Esophagus squamous epithelium (tissue), 5 donors: ENCODE results near the gene PCDHB4. TPM values are rescaled to one million over a fixed set of nuclear protein-coding genes. Genes with fewer than 3 reads are reported as not detected.
"Not testable (repeated sequence)": the region's sequence is repeated elsewhere in the genome, so short reads cannot be mapped to it uniquely, and the experiment has no call there.

Experiments used
- DNase-seq: peaks from one replicate; lab custom pipeline; 2025; lab: John Stamatoyannopoulos, UW
- H3K27ac ChIP-seq, 4 donors: fragments of 200-600 bp; sonication (generic); one replicate each; pipeline ENCODE4 v1.5.1; 2016 to 2019; ENCODE audit warnings: mild to moderate bottlenecking in 1 of 4
- H3K27me3 ChIP-seq, 4 donors: fragments of 200-600 bp; sonication (generic); 1 replicate in 3 of 4; 2 replicates in 1 of 4; pipeline versions ENCODE4 v1.5.1 to v1.6.0; 2017 to 2021; ENCODE audit warnings: antibody characterized with exemption in 1 of 4
- H3K36me3 ChIP-seq, 3 donors: fragments of 200-600 bp; sonication (generic); one replicate each; pipeline ENCODE4 v1.5.1; 2016 to 2019
- H3K4me1 ChIP-seq, 3 donors: fragments of 200-600 bp; sonication (generic); one replicate each; pipeline ENCODE4 v1.5.1; 2017 to 2019
- H3K4me3 ChIP-seq, 4 donors: fragments of 200-600 bp; sonication (generic); 1 replicate in 3 of 4; 2 replicates in 1 of 4; pipeline ENCODE4 v1.5.1; 2016 to 2019; ENCODE audit warnings: mild to moderate bottlenecking in 2 of 4, moderate library complexity in 1 of 4
- H3K9me3 ChIP-seq, 3 donors: fragments of 200-600 bp; sonication (generic); one replicate each; pipeline ENCODE4 v1.5.1; 2016 to 2019
- POLR2A ChIP-seq, 4 donors: fragments of 450-650 bp; IDR thresholded peaks; one replicate each; pipeline ENCODE4 v1.6.1; 2017; ENCODE audit warnings: antibody characterized with exemption in 4 of 4, mild to moderate bottlenecking in 4 of 4, moderate library complexity in 3 of 4
- WGBS, 2 donors: methylation state at CpG; one replicate each; pipeline ENCODE4 v1.1.5; 2018; 5-methylcytosine and 5-hydroxymethylcytosine counted together
- intact Hi-C: fragments of 100-400 bp; cut with DNase I; formaldehyde crosslinking; loops from one replicate; pipeline ENCODE4 v1.15.0; 2022
- total RNA-seq, 4 donors: library from RNA; depleted of rRNA; stranded (reverse); fragments of >200 nt; gene quantifications; one replicate each; pipeline ENCODE4 v1.1.0, GENCODE V29; 2016
- TF ChIP-seq, protein P1 (sequence below), 6 experiments: fragments of 450-650 bp in 4 of 6; fragments of 200-600 bp in 2 of 6; sonication (generic) in 2 of 6; IDR thresholded peaks; one replicate each; pipeline ENCODE4 v1.5.1; 2016 to 2019; ENCODE audit warnings: antibody characterized with exemption in 6 of 6, mild to moderate bottlenecking in 4 of 6, moderate library complexity in 4 of 6
- donor health status: DM: yes; HTN: yes; CAD: no.

The PCDHB4 gene
- total RNA-seq, 4 donors from 2014 or later, result 0.30 to 2.4 (median 1.3) TPM

DNA sequence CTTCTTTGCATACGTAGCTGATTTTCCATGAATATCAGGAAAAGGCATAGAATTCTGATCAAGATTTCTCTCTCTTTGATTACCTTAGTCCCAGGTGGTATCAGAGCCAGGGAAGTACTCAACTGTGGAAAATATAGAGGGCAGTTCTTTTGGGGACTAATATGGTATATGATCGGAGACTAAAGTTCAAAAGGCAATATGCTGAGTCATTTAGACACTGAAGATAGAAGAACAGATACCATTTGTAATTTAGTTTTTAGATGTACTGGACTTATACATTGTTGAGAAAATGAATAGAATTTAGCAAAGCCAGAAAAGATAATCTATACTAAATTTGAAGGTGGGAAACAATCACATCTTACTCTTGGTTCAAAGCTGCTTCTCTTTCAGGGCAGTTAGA is 16.3 kb upstream of the PCDHB4 start:
- no peak for DNase-seq
- Histone ChIP-seq H3K4me3 (no peak overlapping the region), H3K4me1 (no peaks in the 10 kb centered on the region), H3K27ac (no peak overlapping the region), H3K27me3 (peaks cover 0 to 10% (median 0%) of the 10 kb centered on the region in 4 donors), H3K9me3 (peaks cover 0 to 37% (median 19%) of the 10 kb centered on the region in 3 donors), H3K36me3 (no peaks in the 10 kb centered on the region)
- 54 to 79% methylated on average over 2 of the region's 2 CpGs for WGBS, 2 donors
- intact Hi-C loops, result no loop called here
- TF ChIP-seq POLR2A (IDR thresholded peaks at IDR 0.05), result no peak
- TF ChIP-seq, protein P1, sequence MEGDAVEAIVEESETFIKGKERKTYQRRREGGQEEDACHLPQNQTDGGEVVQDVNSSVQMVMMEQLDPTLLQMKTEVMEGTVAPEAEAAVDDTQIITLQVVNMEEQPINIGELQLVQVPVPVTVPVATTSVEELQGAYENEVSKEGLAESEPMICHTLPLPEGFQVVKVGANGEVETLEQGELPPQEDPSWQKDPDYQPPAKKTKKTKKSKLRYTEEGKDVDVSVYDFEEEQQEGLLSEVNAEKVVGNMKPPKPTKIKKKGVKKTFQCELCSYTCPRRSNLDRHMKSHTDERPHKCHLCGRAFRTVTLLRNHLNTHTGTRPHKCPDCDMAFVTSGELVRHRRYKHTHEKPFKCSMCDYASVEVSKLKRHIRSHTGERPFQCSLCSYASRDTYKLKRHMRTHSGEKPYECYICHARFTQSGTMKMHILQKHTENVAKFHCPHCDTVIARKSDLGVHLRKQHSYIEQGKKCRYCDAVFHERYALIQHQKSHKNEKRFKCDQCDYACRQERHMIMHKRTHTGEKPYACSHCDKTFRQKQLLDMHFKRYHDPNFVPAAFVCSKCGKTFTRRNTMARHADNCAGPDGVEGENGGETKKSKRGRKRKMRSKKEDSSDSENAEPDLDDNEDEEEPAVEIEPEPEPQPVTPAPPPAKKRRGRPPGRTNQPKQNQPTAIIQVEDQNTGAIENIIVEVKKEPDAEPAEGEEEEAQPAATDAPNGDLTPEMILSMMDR (IDR thresholded peaks at IDR 0.05), result no peak

DNA sequence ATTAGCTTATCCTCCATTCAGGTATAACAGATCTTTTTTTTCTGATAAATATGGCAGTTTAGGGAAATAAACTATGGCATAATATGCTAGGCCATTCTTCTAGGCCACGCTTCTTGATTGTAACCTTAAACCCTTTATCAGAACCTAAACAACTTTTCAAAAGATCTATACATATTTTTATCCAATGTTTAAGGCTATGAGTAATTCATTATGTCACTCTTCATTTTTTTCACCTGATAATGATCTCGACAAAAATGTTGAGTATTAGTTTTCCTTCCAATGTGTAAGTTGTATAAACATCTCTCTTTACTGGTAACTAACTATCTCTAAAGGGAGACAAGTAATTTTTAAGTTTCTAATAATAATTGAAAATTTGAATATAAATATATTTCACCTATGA is 2.4 kb upstream of the PCDHB4 start:
- intact Hi-C loops, result no loop called here
- Histone ChIP-seq H3K36me3 (no peaks in the 10 kb centered on the region), H3K27me3 (peaks cover 0 to 14% (median 0%) of the 10 kb centered on the region in 4 donors), H3K4me1 (no peaks in the 10 kb centered on the region), H3K27ac (no peak overlapping the region), H3K9me3 (peaks cover 0 to 41% (median 18%) of the 10 kb centered on the region in 3 donors), H3K4me3 (no peak overlapping the region)
- no peak for TF ChIP-seq POLR2A (IDR thresholded peaks at IDR 0.05)
- TF ChIP-seq, protein P1 (IDR thresholded peaks at IDR 0.05), result no peak
- DNase-seq, result no peak
- WGBS, 2 donors, result 33 to 58% methylated on average over 2 of the region's 2 CpGs

GRCh38 chr5:141121985-141122384 is 367 bp downstream of the PCDHB4 start:
- TF ChIP-seq, protein P1 (IDR thresholded peaks at IDR 0.05), result no peak
- TF ChIP-seq POLR2A (IDR thresholded peaks at IDR 0.05), result no peak
- peaks cover 0 to 41% (median 12%) of the 10 kb centered on the region in 3 donors for H3K9me3 ChIP-seq
- intact Hi-C loops, result no loop called here
- no peak overlapping the region for H3K27ac ChIP-seq
- WGBS, 2 donors, result 46 to 63% methylated on average over 6 to 8 of the region's 12 CpGs
- no peak for DNase-seq
- peak overlapping the region in 3 of 4 donors; percentile 13 to 47 (median 31) for H3K4me3 ChIP-seq
- no peaks in the 10 kb centered on the region for H3K36me3 ChIP-seq
- no peaks in the 10 kb centered on the region for H3K4me1 ChIP-seq
- H3K27me3 ChIP-seq, result peaks cover 0 to 14% (median 0%) of the 10 kb centered on the region in 4 donors

DNA sequence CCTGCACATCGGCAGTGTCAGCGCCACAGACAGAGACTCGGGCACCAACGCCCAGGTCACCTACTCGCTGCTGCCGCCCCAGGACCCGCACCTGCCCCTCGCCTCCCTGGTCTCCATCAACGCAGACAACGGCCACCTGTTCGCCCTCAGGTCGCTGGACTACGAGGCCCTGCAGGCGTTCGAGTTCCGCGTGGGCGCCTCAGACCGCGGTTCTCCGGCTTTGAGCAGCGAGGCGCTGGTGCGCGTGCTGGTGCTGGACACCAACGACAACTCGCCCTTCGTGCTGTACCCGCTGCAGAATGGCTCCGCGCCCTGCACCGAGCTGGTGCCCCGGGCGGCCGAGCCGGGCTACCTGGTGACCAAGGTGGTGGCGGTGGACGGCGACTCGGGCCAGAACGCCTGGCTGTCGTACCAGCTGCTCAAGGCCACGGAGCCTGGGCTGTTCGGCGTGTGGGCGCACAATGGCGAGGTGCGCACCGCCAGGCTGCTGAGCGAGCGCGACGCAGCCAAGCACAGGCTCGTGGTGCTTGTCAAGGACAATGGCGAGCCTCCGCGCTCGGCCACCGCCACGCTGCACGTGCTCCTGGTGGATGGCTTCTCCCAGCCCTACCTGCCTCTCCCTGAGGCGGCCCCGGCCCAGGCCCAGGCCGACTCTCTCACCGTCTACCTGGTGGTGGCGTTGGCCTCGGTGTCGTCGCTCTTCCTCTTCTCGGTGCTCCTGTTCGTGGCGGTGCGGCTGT is 1.9 kb downstream of the PCDHB4 start:
- H3K4me1 ChIP-seq, intact Hi-C loops, H3K36me3 ChIP-seq, H3K27ac ChIP-seq, H3K4me3 ChIP-seq, DNase-seq: not testable (repeated sequence)
- 44 to 57% methylated on average over 13 to 14 of the region's 73 CpGs for WGBS, 2 donors
- peaks cover 0 to 14% (median 0%) of the 10 kb centered on the region in 4 donors for H3K27me3 ChIP-seq
- peaks cover 0 to 42% (median 12%) of the 10 kb centered on the region in 3 donors for H3K9me3 ChIP-seq

DNA sequence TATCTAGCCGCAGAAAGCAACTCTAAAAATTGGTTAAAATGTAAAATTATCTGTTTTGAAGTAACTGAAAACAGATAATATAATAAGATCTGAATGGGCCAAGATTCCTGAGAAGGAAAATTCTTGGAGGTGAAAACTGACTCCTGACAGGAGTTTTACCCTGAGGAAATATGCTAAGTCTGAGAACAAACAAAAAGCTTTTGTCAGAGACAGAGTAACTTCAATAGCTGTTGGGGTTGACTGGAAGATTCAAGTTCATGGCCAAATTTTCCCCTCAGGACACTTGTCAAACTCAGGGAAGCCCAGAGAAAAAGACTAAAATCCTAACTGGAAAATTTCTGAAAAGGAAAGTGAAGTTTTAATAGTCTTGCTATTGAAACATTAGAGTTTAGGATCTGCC is 5.7 kb downstream of the PCDHB4 start:
- peaks cover 0 to 7% (median 0%) of the 10 kb centered on the region in 4 donors for H3K27me3 ChIP-seq
- TF ChIP-seq, protein P1 (IDR thresholded peaks at IDR 0.05), result no peak
- no peak for TF ChIP-seq POLR2A (IDR thresholded peaks at IDR 0.05)
- H3K27ac ChIP-seq, result no peak overlapping the region
- intact Hi-C loops, result no loop called here
- H3K9me3 ChIP-seq, result peaks cover 0 to 40% (median 12%) of the 10 kb centered on the region in 3 donors
- H3K4me1 ChIP-seq, result no peaks in the 10 kb centered on the region
- no peak for DNase-seq
- WGBS, 2 donors, result 80 to 90% methylated on average over 1 of the region's 1 CpG
- no peak overlapping the region for H3K4me3 ChIP-seq
- no peaks in the 10 kb centered on the region for H3K36me3 ChIP-seq
